Stimulated activated CD8-positive, alpha-beta memory T cell treated with anti-CD3 and anti-CD28 coated beads, Interleukin-7, amount 100 ng/mL, for 48 hours (primary cell): ENCODE measurements around the gene PLA2R1.

ENCODE experiments used
- DNase-seq, 2 donors: peaks; one replicate each; pipeline ENCODE4 v3.0.0-alpha.2; 2020; ENCODE audit warnings: low read depth in 1 of 2; ENCODE audit errors: extremely low read depth in 1 of 2

The PLA2R1 gene

DNA sequence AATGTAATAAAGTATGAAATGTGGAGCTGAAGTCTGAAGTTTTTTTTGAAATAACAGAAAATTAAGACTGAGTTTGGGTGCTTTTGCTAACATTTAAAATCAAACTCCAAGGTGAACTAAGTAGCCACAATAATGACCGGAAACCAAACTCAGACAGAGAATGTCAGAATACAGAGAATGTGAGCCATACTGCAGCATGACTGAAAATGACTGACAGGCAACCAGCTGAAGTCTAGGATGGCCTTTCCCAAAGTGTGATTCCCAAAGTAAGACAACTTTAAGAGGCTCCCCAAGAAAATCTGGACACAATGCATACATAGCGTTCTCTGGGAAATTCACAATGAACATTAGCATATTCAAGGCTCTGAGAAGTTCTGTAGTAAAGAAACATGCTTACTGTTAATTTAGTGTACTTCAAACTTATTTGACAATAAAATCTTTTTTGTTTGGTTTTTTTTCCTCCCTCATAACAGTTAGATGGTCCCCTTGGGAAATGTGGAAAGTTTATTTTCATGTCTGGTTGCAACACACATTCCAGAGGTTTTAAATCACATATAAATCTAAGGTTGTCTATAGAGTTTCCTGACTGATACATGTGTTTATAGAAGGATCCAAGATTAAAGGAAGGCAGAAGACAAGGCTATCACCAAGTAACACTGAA is 28.6 kb downstream of the PLA2R1 start:
- DNase-seq = no peak

DNA sequence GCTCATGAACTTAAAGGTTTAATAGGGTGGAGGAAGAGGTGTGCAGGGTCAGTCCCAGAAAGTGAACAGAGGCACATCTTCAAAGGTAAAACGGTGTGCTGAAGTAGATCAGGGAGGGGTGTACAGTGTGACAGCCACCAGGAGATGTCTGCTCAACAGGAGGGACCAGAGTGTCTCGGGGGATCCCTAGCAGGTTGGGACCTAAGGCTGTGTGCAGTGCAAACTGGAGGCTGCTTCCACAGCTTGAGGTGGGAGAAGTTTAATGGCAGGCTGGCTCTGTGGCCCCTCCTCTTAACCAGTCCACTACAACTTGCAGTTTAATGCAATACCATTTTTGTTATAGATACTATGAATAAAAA is 33.2 kb downstream of the PLA2R1 start:
- no peak for DNase-seq

DNA sequence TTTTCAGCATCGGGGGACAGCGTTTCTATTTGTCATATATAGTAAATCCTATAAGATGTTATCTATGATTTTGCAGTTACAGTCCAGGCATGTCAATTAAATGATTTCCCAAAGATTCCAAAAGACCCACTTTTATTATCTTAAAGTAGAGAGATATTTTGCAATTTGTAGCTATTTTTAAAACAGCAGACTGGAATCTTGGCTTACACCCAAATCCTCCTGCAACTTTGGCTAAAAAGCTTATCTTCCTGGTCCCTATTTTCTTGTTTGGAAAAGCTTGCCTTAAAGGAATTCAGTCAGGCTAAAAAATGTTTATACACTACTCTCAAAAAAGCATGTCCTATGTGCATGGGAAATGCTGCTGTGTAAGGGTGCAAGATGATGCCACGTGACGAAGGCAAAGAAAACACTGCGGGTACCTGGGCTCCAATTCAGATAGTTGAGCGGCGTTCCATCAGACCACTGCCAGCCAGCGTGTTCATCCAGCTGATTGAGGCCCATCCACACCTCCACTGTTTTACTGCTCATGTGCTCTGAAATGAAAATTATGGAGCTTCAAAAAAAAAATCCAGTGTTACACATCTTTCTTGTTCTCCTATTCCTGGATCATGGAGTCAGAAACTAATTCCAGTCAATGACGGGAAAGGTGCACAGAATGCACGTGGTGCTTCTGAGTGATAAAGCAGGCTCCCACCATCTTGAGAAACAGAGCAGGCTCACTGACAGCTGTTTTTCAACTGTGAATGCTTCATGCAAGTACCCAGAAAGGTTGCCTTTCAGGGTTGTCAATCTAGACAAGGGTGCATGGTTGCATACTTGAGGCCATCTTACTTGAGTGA is 33.8 kb downstream of the PLA2R1 start:
- no peak for DNase-seq

DNA sequence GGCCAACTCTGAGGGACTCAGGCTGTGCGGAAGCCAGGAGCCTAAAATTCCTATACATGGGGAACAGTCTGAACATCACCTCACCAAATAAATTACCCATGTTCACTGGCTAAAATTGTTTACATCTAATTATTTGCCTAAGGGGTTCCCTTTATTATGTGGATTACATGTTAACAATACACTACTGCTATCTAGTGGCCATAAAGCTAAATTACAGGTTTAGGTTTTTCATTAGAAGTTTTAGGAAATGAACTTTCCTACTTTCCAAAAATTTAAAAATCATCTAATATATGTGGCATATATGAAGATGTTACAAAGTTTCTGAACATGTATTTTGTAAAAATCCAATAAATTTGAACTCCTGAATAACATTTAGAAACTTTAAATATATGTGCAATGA is 40.3 kb downstream of the PLA2R1 start:
- DNase-seq = no peak

DNA sequence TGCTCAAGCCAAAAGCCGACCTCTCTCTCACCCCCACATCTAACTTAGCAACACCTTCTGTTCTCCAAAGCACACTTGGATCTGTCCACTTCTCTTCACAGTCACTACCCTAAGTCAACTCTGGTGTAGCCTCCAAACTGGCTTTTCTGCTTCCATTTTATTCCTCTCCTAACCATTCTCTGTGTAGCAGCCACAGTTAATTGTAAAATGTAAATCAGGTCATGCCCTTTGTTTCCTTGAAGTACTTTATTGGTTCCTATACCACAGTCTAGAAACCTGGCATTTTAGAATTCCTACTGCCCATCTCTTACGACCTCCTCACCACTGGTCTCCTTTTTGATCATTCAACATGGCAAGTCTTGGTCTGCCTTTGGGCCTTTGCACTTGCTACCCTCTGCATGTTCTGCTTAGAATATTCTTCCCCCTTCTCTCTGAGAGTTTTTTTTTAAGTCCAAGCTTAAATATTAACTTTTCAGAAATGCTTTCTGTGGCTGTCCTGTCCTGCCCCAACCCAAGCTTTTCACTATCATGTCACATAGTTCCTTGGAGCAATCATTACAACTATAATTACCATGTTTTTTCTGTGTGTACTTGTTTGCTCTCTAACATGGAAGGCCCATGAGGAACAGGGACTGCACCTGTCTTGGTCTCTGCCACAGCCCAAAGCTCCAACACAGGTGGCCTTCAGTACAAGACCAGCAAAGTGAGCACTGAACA is 42.9 kb downstream of the PLA2R1 start:
- no peak for DNase-seq

DNA sequence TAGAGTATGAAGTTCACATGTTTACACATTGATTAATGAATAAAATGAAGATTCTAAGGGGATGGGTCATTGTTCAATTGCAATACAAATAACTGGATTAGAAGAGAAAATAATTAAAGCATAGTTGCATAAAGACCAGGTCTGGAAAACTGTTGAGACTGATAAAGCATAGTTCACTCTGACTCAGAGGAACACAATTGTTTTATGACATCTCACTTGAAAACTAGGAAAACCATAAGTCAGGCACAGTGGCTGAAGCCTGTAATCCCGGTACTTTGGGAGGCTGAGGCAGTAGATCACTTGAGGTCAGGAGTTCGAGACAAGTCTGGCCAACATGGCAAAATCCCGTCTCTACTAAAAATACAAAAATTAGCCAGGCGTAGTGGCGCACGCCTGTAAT is 46.7 kb downstream of the PLA2R1 start:
- no peak for DNase-seq

DNA sequence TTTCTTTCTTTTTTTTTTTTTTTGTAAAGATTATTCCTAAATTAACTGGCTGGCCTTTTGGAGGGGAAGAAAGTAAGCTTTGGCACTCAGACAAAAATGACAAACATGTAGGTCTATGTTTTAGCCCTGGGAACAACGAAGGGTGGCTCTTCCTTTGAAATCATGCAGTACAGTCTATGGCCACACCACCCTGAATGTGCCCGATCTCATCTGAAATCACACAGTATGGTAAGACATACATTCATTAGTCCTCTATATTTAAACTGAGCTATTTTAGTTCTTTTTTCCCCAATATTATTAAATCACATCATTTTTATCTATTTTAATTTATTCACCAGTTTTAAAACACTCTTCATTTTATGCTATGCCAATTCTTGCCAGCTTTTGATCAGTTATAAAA is 48.2 kb downstream of the PLA2R1 start:
- DNase-seq = no peak

DNA sequence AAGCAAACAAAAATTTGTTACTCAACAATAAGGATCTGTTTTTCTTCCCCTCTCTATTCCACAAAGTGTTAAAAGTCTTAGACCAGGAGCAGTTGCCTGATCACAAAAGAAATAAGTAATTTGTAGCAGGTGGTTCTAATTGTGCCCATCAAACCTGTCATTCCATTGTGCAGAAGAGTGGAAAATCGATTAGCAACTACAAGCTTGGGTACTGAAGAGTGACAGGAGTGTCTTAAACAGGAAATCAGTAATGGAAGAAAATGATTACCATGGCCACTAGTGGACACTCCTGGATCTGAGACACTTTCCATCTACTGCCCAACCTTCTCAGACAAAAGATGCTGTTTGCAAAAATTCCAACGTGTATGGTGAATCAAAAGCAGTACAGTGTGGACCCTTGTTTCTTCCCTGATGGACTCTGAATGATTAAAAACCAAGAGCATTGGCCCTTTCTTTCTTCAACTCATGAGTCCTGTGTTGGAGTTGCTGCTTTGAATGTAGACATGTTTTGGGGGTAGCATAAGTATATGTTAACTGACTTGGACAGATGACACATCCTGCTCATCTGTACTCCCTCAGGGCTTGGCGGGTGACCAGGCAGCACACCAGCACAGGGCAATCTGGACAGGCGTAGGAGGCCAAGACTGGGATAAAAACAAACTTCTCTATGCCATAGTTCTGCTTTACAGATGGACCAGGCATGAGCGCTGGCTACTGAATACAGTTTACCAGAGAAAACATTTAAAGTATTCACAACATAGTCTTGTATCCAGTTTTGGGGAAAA is 51.9 kb downstream of the PLA2R1 start:
- DNase-seq = no peak

DNA sequence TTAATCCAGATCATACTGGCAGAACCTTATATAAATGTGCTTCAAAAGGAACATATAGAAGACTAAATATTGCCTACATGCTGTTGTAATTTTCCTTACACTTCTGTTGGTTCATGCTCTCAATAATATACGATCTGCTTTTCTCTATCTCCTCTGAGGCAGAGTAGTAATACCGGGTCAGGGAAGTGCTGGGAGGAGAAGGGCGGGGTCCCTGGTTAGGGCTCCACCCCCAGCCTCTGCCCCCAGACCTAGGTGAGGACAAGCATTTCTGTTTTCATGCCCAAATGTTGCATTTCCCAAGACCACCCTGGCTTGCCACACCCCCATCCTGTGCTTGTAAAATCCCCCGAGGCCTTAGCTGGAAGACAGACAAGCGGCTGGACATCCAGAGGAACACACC is 55.3 kb downstream of the PLA2R1 start:
- no peak for DNase-seq

DNA sequence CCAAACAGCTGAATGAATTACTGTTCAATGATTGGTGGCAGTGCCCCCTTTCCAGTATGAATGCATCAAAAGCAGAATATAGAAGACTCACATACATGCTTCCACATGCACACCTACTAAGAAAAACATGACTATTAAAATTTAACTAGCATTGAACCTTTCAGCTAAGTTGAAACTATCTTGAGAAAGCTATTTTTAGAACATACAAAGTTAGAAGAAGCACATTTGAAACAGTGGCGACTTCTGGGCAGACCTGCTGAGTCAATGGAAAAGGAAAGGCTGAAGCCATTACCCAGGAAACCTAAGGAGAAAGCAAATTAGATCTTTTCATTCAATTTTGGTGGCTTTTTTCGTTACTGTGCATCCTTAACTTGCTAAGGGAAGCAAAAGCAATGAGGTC is 55.9 kb downstream of the PLA2R1 start:
- DNase-seq = no peak

DNA sequence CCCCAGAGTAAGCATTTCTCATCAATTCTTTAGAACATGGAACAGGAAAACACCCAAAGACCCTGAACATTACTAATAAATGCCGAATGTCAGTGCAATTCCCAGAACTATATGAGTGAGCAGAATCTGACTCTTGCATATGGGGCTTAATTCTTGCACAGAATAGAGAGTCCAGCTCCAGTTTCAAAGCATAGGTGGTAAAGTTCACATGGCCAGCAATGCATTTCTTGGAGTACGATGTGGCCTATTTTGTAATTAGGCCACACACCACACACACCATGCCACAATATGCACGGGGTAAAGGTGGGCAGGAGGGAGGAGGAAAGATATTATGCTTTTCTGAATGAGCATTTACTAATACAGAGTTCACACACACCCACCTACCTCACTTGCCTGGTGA is 56.5 kb downstream of the PLA2R1 start:
- DNase-seq = no peak

DNA sequence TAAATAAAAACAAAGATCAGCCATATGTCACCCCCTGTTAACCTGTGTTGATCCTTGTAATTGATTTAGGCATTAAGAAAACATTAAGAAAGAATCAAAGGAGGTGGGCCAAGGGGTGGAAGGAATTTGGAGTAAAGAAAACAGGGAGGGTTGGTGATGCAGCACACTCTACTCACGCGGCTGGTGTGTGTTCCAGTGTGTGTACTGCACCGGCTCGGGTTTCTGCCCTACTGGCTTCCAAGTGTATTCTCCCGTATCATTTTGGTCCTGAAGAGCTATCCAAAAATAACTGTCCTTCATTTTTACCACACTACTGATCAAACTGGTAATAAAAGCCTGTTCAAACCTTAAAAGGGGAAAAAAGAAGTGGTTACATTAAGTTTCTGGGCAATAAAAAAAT is 56.9 kb downstream of the PLA2R1 start:
- no peak for DNase-seq

DNA sequence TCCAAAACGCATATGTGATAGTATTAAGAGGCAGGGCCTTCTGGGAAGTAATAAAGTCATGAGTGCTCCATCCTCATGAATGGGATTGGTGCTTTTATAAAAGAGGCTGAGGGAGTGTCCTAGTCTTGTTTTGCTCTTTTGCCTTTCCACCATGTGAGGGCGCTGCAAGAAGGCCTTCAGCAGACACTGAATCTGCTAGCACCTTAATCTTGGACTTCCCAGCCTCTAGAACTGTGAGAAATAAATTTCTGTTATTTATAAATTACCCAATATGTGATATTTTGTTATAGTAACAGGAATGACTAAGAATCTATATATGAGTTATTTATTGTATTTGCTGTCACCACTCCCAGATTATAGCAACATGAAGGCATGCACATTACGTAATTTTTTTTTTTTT is 63.5 kb downstream of the PLA2R1 start:
- no peak for DNase-seq

DNA sequence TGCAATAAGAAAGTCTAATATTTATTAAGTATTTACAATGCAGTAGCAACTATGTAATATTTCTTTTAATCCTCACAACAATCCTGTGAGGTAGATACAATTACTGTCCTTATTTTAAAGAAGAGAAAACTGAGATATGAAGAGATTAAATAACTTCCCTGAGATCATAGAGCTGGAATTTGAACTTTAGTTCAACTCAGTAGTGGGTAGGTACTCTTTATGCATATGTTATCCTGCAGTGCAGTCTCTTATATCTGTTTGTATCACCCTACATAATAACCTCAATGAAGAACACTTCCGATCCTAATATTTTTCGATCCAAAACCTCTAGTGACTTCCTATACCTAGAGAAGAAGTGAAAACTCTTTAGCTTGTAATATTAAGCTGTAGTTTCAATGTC is 64.2 kb downstream of the PLA2R1 start:
- DNase-seq = no peak

DNA sequence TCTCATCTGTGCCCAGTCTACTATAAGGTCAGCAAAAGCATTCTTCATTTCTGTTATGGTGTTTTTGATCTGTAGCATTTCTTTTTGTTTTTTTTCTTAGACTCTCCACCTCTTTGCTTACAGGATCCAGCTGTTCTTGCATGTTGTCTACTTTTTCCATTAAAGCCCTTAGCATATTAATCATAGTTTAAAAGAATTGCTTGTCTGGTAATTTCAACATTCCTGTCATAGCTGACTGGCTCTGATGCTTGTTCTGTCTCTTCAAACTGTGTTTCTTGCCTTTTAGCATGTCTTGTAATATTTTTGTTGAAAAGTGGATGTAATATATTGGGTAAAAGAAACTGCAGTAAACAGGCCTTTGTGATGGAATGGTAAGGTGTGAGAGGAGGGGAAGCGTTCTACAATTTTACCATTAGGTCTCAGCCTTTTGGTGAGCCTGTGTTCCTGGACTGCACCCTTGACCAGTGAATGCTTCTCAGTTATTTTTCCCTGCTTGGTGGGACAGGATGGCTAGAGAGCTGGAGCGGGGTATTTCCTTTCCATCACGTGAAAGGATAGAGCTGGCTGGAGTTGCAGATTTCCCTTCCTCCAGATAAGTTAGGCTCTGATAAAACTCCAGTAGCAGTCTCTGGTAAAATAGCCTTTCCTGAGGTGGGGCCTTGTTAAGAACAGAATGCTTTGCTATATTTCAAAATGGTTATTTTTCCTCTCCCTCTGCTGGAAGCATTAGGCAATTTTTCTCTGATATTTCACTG is 65.4 kb downstream of the PLA2R1 start:
- no peak for DNase-seq

DNA sequence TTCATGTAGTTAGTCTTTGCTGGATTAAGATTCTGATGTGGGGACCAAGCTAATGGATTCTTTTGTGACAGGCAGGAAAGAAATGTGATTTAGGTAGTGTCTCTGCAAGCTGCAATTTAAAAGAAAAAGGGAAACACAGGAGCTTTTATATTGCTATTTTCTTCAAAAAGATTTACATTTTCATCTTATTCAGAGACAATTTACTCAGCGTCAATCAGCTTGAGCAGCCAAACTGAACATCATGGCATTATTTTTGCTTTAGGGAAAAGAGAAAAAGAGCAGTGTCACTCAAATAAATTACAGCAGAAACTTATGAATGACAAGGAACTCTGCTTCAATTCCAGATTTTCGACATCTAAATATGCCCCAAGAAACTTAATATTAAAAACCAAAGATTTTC is 67.4 kb downstream of the PLA2R1 start:
- DNase-seq = no peak

DNA sequence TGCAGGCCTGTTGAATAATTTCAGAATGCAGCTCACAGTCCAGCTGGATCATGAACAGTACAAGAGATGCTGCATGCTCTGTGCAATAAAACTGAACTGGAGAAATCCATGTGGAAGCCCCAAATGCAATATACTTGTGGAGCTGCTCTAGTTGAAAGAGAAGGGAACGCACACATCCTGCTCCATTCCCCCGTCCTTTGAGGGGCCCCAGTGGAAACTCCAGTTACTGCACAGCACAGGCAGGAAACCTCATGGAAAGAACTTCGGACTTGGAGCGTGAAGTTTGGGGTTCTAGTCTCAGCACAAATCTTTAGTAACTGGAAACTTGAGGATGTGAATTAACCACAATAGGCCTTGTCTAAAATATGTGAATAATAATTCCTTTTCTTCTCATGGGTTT is 73.2 kb downstream of the PLA2R1 start:
- no peak for DNase-seq

DNA sequence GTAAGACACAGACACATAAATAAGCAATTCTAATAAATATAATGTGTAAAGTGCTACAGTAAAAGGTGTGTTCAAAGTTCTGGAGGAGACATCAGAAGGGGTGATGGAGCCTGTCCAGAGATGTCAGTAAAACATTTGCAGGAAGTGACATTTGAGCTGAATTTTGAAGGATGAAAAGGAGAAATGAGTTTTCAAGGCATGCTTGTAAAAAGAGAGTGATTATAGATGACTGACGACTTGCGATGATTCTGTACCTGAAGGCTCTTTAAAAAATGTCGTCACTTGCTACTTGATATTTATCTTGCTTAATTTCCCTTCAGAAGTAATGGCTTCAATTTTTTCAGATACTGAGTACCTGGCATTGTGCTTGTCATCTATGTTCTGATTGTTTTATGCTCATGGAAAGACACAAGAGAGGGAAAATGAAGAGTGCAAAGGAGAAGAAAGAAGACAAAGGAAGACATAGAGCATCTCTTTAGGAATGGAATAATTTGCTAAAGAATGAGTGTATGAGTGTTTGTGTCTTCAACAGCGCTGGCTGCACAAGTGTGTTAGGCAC is 73.9 kb downstream of the PLA2R1 start:
- no peak for DNase-seq

DNA sequence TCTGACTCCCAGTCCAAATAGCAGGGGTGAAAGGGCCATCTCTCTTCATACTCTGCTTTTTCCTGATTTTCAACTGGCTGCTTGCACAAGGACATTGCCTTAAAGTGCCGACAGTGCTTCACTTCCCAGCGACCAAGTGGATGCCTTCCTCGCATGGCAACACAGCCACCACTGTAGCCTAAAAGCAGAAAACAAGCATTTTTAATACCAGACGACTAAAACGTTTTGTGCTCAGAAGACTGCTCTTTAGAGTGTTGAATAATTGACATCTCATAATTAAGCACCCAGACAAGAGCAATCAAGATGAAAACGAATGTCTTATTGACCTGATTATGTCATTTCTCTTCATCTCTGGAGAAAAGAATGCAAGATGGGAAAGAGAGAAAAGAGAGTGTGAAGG is 75.2 kb downstream of the PLA2R1 start:
- no peak for DNase-seq

DNA sequence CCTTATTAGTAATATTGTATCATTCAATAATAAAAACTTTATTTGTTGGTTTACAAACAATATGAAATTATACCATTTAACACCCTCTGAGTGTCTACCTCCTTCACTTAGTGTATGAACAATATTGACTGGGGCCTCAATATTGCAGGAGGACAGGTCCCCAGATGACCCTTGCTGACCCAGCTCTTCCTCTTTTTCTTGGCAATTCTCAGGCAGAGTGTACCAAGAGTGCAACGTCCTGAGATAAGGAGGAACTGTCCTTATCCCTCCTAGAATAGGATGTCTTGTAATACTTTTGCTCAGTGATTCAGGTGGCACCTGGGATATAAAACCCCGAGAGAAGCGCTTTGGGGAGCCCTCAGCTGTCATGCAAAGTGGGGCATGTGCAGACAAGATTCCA is 76.8 kb downstream of the PLA2R1 start:
- DNase-seq = no peak
